GM12878 (cell line): ENCODE results near the gene TSPAN7. TPM values are rescaled to one million over a fixed set of nuclear protein-coding genes. Genes with fewer than 3 reads are reported as not detected.

Experiments used
- ATAC-seq: fragments of 200-7000 bp; cut with Tn5 transposase; 3 replicates; pipeline ENCODE4 v1.9.1; 2020; ENCODE audit warnings: mild to moderate bottlenecking, moderate library complexity
- BruUV-seq: library from RNA; stranded (reverse); fragments of 400-500 nt; replicated peaks from 2 replicates; lab custom pipeline; 2021; lab: Mats Ljungman, UMichigan
- CTCF ChIA-PET: fragments of 300-600 bp; sonication (Branson Sonifier 250); formaldehyde crosslinking; extraction: SDS; loops from one replicate; lab custom pipeline; 2021; ENCODE audit warnings: inconsistent platforms; lab: Yijun Ruan, JAX
- POLR2A ChIA-PET: fragments of 350-600 bp; formaldehyde crosslinking; extraction: SDS; loops from one replicate; lab custom pipeline; 2021; ENCODE audit warnings: inconsistent platforms; lab: Charles Lee
- RAD21 ChIA-PET: fragments of 300-600 bp; sonication (Branson Sonifier 250); formaldehyde crosslinking; loops from one replicate; lab custom pipeline; 2023; ENCODE audit warnings: antibody characterized with exemption; ENCODE audit not compliant: unreplicated experiment; lab: Charles Lee
- SMC1A ChIA-PET: fragments of 300-600 bp; sonication (Branson Sonifier 250); formaldehyde crosslinking; loops from one replicate; lab custom pipeline; 2023; ENCODE audit not compliant: unreplicated experiment, uncharacterized antibody; lab: Charles Lee
- DNase-seq: peaks from one replicate; pipeline ENCODE4 v3.0.0-alpha.2; 2011; ENCODE audit warnings: low read depth, low spot score
- FAIRE-seq: peaks from 3 replicates; lab custom pipeline; 2011; peaks lifted over from hg19 to GRCh38; lab: Jason Lieb, UNC
- H2AFZ ChIP-seq: 2 replicates; pipeline ENCODE4 v1.6.0; 2011; ENCODE audit warnings: low read depth, low read length, control low read depth; ENCODE audit not compliant: control insufficient read depth
- H3K27ac ChIP-seq: 2 replicates; pipeline ENCODE4 v1.5.1; 2011; ENCODE audit warnings: control low read depth; ENCODE audit not compliant: control insufficient read depth, insufficient read depth
- H3K27me3 ChIP-seq, 2 experiments: replicated peaks in 1 of 2; 2 replicates each; pipeline versions ENCODE4 v1.6.0 to v1.6.1; 2011; ENCODE audit warnings: low read length in 1 of 2; ENCODE audit not compliant: control insufficient read depth in 2 of 2, insufficient read depth in 2 of 2
- H3K36me3 ChIP-seq, 2 experiments: 2 replicates each; pipeline ENCODE4 v1.5.1; 2011; ENCODE audit warnings: low read length in 1 of 2; ENCODE audit not compliant: control insufficient read depth in 2 of 2, insufficient read depth in 2 of 2
- H3K4me1 ChIP-seq: 2 replicates; pipeline ENCODE4 v1.6.1; 2011; ENCODE audit warnings: mild to moderate bottlenecking, low read length, moderate library complexity, mixed read lengths; ENCODE audit not compliant: control insufficient read depth, insufficient read depth
- H3K4me2 ChIP-seq: 2 replicates; pipeline ENCODE4 v1.6.0; 2011; ENCODE audit warnings: control low read depth; ENCODE audit not compliant: control insufficient read depth, insufficient read depth
- H3K4me3 ChIP-seq: fragments of 200-600 bp; sonication (generic); 2 replicates; pipeline ENCODE4 v1.5.1; 2016
- H3K79me2 ChIP-seq: 2 replicates; pipeline ENCODE4 v1.6.0; 2011; ENCODE audit warnings: low read length; ENCODE audit not compliant: control insufficient read depth, insufficient read depth
- H3K9ac ChIP-seq: 2 replicates; pipeline ENCODE4 v1.8.0; 2011; ENCODE audit warnings: low read length, control low read depth, mixed read lengths; ENCODE audit not compliant: control insufficient read depth, insufficient read depth
- H3K9me3 ChIP-seq: replicated peaks from 3 replicates; pipeline ENCODE4 v1.5.1; 2011; ENCODE audit warnings: mild to moderate bottlenecking, low read length; ENCODE audit not compliant: control insufficient read depth, insufficient read depth
- H4K20me1 ChIP-seq: 2 replicates; pipeline ENCODE4 v1.6.0; 2011; ENCODE audit not compliant: control insufficient read depth, insufficient read depth
- CHD1 ChIP-seq: IDR thresholded peaks from 2 replicates; pipeline ENCODE4 v1.6.1; 2012; ENCODE audit warnings: low read depth, low read length, improper control_type of control experiment
- CREB1 ChIP-seq: IDR thresholded peaks from 2 replicates; pipeline ENCODE4 v1.6.1; 2012; ENCODE audit warnings: low read depth, mild to moderate bottlenecking, inconsistent platforms
- CTCF ChIP-seq, 3 experiments: IDR thresholded peaks in 2 of 3; conservative IDR thresholded peaks in 1 of 3; 2 replicates each; pipeline ENCODE4 v1.5.1; 2011; ENCODE audit warnings: low read depth in 3 of 3, low read length in 3 of 3, mild to moderate bottlenecking in 3 of 3, control low read depth in 2 of 3, moderate library complexity in 2 of 3, inconsistent platforms in 1 of 3, mixed read lengths in 1 of 3; ENCODE audit not compliant: control insufficient read depth in 2 of 3, insufficient read depth in 1 of 3; ENCODE audit errors: extremely low read depth in 1 of 3
- SPI1 ChIP-seq: IDR thresholded peaks from 2 replicates; pipeline ENCODE4 v1.6.1; 2011; ENCODE audit warnings: low read depth, mild to moderate bottlenecking, low read length, moderate library complexity, borderline replicate concordance; ENCODE audit not compliant: insufficient read depth
- WGBS: methylation state at CpG from one replicate; pipeline ENCODE4 v1.1.6; 2016; ENCODE audit warnings: low lambda C conversion rate; ENCODE audit not compliant: insufficient replicate concordance, insufficient coverage; ENCODE audit errors: missing lambda C conversion rate; 5-methylcytosine and 5-hydroxymethylcytosine counted together
- in situ Hi-C: fragments of 300-500 bp; cut with MboI; formaldehyde crosslinking; loops from 9 replicates; pipeline ENCODE4 v1.14.3; 2018; ENCODE audit warnings: mixed read lengths
- intact Hi-C: fragments of 100-400 bp; cut with micrococcal nuclease; formaldehyde crosslinking; loops from one replicate; pipeline ENCODE4 v1.14.2; 2022; ENCODE audit not compliant: unreplicated experiment
- polyA plus RNA-seq, 11 experiments: library from polyadenylated mRNA; depleted of rRNA in 4 of 11; unstranded in 6 of 11; stranded (reverse) in 5 of 11; fragments of >200 nt; fragmentation: Nextera tagmentation in 4 of 11; fragmentation: Illumina TruSeq in 1 of 11; extraction: Ambion mirVana in 4 of 11; extraction: Trizol in 1 of 11; gene quantifications; 1 replicate in 1 of 11; 2 replicates in 10 of 11; pipeline versions ENCODE4 v1.2.1 to v1.2.3, GENCODE V29; 2011 to 2016; ENCODE audit warnings: inconsistent platforms in 2 of 11, missing spikeins in 2 of 11, low read depth in 1 of 11
- total RNA-seq, 4 experiments: library from RNA; depleted of rRNA in 3 of 4; stranded (reverse); fragments of >200 nt in 3 of 4; fragmentation: Illumina TruSeq in 1 of 4; extraction: Trizol in 1 of 4; gene quantifications; 2 replicates each; pipeline versions ENCODE4 v1.2.1 to v1.2.3, GENCODE V29; 2013 to 2021
- TF ChIP-seq, protein P1 (sequence below): IDR thresholded peaks from 2 replicates; pipeline ENCODE4 v1.6.1; 2011; ENCODE audit warnings: borderline replicate concordance, low read depth, mild to moderate bottlenecking, moderate library complexity, mixed read lengths, low read length; ENCODE audit not compliant: insufficient read depth; ENCODE audit errors: extremely low read length

TSPAN7 gene
- total and polyA plus RNA-seq, 10 of the 15 experiments (the other 5 are each of a cell fraction or from before 2014, with no cell fraction given): 0.04 to 0.77 (median 0.14) TPM; not detected in 4

- ATAC-seq (no peak), FAIRE-seq (no peak), DNase-seq (no peak)
- Histone ChIP-seq H3K27me3 (peaks cover 0 to 3% of the 10 kb centered on the region in 2 experiments; a peak in 1 of 4 replicates), H3K79me2 (no peaks in the 10 kb centered on the region), H3K4me3 (no peak overlapping the region), H3K27ac (no peak overlapping the region), H3K9me3 (no peaks in the 10 kb centered on the region), H3K4me1 (no peaks in the 10 kb centered on the region), H2AFZ (no peak overlapping the region), H3K9ac (no peak overlapping the region), H3K36me3 (no peaks in the 10 kb centered on the region), H3K4me2 (no peak overlapping the region), H4K20me1 (no peaks in the 10 kb centered on the region)
- 7% methylated on average over 5 of the region's 5 CpGs for WGBS
- ChIA-PET RAD21 (no interaction called here), POLR2A (no interaction called here), SMC1A (no interaction called here), CTCF (no interaction called here)
- in situ Hi-C loops (no loop called here), intact Hi-C loops (no loop called here)
- no TSS peak for BruUV-seq
- 0 out of 2 replicates have a peak, but pooled peaks have one; percentile 17 for TF ChIP-seq SPI1
- TF ChIP-seq CHD1: no peak
These were observed 56.8 kb downstream of the TSPAN7 start for GRCh38 chrX:38618180-38618579.

DNA sequence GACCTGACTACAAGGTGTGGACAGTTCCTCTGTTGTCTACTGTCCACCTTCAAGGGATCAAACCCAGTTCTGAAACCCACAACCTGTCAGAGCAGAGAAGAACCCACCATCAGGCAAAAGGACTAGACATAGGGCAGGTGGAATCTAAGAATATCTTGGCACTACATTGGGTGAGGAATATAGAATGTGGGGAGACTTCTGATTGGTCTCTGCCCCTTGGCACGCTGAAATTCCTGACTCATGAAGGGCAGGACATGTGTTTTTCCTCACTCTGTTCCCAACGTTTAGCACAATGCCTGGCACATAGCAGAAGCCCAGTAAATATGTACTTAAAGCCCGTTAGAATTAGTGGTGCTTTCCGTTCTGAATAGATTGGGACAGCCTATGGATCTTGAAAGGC lies 59.3 kb downstream of the TSPAN7 start:
- no peak overlapping the region for H3K4me3 ChIP-seq
- no peaks in the 10 kb centered on the region for H4K20me1 ChIP-seq
- no peak for DNase-seq
- no peaks in the 10 kb centered on the region for H3K79me2 ChIP-seq
- 19% methylated on average over 4 of the region's 4 CpGs for WGBS
- no peak overlapping the region for H2AFZ ChIP-seq
- RAD21 ChIA-PET: no interaction called here
- no peak for ATAC-seq
- intact Hi-C loops: no loop called here
- no peak for TF ChIP-seq CREB1
- TF ChIP-seq CTCF (IDR thresholded peaks at IDR 0.05 in 2 of 3, conservative IDR thresholded peaks at IDR 0.05 in 1 of 3; ENCODE audit: control insufficient read depth in 2 of 3, extremely low read depth in 1 of 3, insufficient read depth in 1 of 3, low read depth in 3 of 3, low read length in 3 of 3): no peak
- TF ChIP-seq, protein P1, sequence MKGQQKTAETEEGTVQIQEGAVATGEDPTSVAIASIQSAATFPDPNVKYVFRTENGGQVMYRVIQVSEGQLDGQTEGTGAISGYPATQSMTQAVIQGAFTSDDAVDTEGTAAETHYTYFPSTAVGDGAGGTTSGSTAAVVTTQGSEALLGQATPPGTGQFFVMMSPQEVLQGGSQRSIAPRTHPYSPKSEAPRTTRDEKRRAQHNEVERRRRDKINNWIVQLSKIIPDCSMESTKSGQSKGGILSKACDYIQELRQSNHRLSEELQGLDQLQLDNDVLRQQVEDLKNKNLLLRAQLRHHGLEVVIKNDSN: no peak
- no peaks in the 10 kb centered on the region for H3K4me1 ChIP-seq
- in situ Hi-C loops: no loop called here
- H3K27me3 ChIP-seq: peaks cover 0 to 3% of the 10 kb centered on the region in 2 experiments; a peak in 1 of 4 replicates
- SMC1A ChIA-PET: no interaction called here
- POLR2A ChIA-PET: no interaction called here
- H3K27ac ChIP-seq: no peak overlapping the region
- H3K4me2 ChIP-seq: no peak overlapping the region
- FAIRE-seq: no peak
- H3K36me3 ChIP-seq: no peaks in the 10 kb centered on the region
- no TSS peak for BruUV-seq
- CTCF ChIA-PET: no interaction called here
- H3K9ac ChIP-seq: no peak overlapping the region
- H3K9me3 ChIP-seq: no peaks in the 10 kb centered on the region
